ENCODE data around the gene PTH2.

The PTH2 gene

GRCh38 chr19:49419173-49419572 lies 4.1 kb downstream of the PTH2 start (continued):
- no peak for TF ChIP-seq RARB (CRISPR knock-in tag; IDR thresholded peaks at IDR 0.05)
- no peak for TF ChIP-seq ESRRG (CRISPR knock-in tag; IDR thresholded peaks at IDR 0.05)
- TF ChIP-seq ZFP30 (CRISPR knock-in tag; IDR thresholded peaks at IDR 0.05) = no peak
- TF ChIP-seq ZNF70 (CRISPR knock-in tag; IDR thresholded peaks at IDR 0.05) = no peak
- TF ChIP-seq, protein P1, sequence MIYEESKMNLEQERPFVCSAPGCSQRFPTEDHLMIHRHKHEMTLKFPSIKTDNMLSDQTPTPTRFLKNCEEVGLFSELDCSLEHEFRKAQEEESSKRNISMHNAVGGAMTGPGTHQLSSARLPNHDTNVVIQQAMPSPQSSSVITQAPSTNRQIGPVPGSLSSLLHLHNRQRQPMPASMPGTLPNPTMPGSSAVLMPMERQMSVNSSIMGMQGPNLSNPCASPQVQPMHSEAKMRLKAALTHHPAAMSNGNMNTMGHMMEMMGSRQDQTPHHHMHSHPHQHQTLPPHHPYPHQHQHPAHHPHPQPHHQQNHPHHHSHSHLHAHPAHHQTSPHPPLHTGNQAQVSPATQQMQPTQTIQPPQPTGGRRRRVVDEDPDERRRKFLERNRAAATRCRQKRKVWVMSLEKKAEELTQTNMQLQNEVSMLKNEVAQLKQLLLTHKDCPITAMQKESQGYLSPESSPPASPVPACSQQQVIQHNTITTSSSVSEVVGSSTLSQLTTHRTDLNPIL (CRISPR knock-in tag; IDR thresholded peaks at IDR 0.05; ENCODE audit: low read depth) = no peak
- TF ChIP-seq ZNF8 (CRISPR knock-in tag; IDR thresholded peaks at IDR 0.05) = no peak

DNA sequence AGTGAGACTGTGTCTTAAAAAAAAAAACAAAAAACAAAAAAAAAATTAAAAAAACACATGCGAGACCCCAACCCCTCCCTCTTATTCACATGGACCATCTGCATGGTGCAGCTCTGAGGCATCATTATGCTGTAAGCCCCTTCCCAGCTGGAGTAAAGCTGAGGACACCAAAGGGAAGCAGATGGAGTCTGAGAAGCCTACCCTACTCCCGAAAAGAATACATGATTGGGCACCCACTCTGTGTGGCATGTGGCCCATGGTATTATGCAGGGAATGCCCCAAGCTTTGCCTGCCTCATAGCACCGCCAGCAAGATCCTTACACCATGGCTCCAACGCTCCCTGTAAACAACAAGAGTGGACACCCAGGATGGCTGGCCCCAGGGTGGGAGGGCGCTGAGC lies 4.7 kb downstream of the PTH2 start:
- TF ChIP-seq ZFP30 (CRISPR knock-in tag; IDR thresholded peaks at IDR 0.05) = no peak
- TF ChIP-seq ZNF8 (CRISPR knock-in tag; IDR thresholded peaks at IDR 0.05) = no peak
- TF ChIP-seq ZC3H10 (CRISPR knock-in tag; IDR thresholded peaks at IDR 0.05) = no peak
- TF ChIP-seq, protein P2, sequence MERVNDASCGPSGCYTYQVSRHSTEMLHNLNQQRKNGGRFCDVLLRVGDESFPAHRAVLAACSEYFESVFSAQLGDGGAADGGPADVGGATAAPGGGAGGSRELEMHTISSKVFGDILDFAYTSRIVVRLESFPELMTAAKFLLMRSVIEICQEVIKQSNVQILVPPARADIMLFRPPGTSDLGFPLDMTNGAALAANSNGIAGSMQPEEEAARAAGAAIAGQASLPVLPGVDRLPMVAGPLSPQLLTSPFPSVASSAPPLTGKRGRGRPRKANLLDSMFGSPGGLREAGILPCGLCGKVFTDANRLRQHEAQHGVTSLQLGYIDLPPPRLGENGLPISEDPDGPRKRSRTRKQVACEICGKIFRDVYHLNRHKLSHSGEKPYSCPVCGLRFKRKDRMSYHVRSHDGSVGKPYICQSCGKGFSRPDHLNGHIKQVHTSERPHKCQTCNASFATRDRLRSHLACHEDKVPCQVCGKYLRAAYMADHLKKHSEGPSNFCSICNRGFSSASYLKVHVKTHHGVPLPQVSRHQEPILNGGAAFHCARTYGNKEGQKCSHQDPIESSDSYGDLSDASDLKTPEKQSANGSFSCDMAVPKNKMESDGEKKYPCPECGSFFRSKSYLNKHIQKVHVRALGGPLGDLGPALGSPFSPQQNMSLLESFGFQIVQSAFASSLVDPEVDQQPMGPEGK (CRISPR knock-in tag; IDR thresholded peaks at IDR 0.05; ENCODE audit: borderline replicate concordance) = no peak
- no peak for TF ChIP-seq PPARA (CRISPR knock-in tag; IDR thresholded peaks at IDR 0.05; ENCODE audit: borderline replicate concordance)
- TF ChIP-seq POU6F1 (CRISPR knock-in tag; IDR thresholded peaks at IDR 0.05; ENCODE audit: borderline replicate concordance, low read depth) = no peak
- TF ChIP-seq TSHZ2 (CRISPR knock-in tag; IDR thresholded peaks at IDR 0.05) = no peak
- no peak for TF ChIP-seq ARNTL (CRISPR knock-in tag; IDR thresholded peaks at IDR 0.05; ENCODE audit: borderline replicate concordance, low read depth)
- TF ChIP-seq TOX (CRISPR knock-in tag; IDR thresholded peaks at IDR 0.05; ENCODE audit: borderline replicate concordance) = no peak
- no peak for TF ChIP-seq SNAI2 (CRISPR knock-in tag; IDR thresholded peaks at IDR 0.05)
- no peak for TF ChIP-seq OSR1 (CRISPR knock-in tag; IDR thresholded peaks at IDR 0.05)
- TF ChIP-seq CSDC2 (CRISPR knock-in tag; IDR thresholded peaks at IDR 0.05) = no peak
- TF ChIP-seq, protein P3, sequence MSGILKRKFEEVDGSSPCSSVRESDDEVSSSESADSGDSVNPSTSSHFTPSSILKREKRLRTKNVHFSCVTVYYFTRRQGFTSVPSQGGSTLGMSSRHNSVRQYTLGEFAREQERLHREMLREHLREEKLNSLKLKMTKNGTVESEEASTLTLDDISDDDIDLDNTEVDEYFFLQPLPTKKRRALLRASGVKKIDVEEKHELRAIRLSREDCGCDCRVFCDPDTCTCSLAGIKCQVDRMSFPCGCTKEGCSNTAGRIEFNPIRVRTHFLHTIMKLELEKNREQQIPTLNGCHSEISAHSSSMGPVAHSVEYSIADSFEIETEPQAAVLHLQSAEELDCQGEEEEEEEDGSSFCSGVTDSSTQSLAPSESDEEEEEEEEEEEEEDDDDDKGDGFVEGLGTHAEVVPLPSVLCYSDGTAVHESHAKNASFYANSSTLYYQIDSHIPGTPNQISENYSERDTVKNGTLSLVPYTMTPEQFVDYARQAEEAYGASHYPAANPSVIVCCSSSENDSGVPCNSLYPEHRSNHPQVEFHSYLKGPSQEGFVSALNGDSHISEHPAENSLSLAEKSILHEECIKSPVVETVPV (CRISPR knock-in tag; IDR thresholded peaks at IDR 0.05) = no peak
- no peak for TF ChIP-seq RARB (CRISPR knock-in tag; IDR thresholded peaks at IDR 0.05)

GRCh38 chr19:49417088-49417487 lies 6.2 kb downstream of the PTH2 start:
- no peak for ATAC-seq
- no peak for TF ChIP-seq ESRRG (CRISPR knock-in tag; IDR thresholded peaks at IDR 0.05)
- no peak for TF ChIP-seq OSR1 (CRISPR knock-in tag; IDR thresholded peaks at IDR 0.05)
- no peak for TF ChIP-seq CSDC2 (CRISPR knock-in tag; IDR thresholded peaks at IDR 0.05)
- no peak for TF ChIP-seq POU6F1 (CRISPR knock-in tag; IDR thresholded peaks at IDR 0.05; ENCODE audit: borderline replicate concordance, low read depth)
- TF ChIP-seq BACH2 (CRISPR knock-in tag; IDR thresholded peaks at IDR 0.05; ENCODE audit: borderline replicate concordance) = no peak
- TF ChIP-seq, protein P3 (CRISPR knock-in tag; IDR thresholded peaks at IDR 0.05) = no peak
- TF ChIP-seq ZFP30 (CRISPR knock-in tag; IDR thresholded peaks at IDR 0.05) = no peak
- no peak for TF ChIP-seq TSHZ2 (CRISPR knock-in tag; IDR thresholded peaks at IDR 0.05)

More for the DNA sequence above, 4.7 kb downstream of the PTH2 start:
- ATAC-seq = no peak
